ENCODE measurements around the gene TWNK.

Gene TWNK

GRCh38 chr10:101013365-101013825, 26.1 kb downstream of the TWNK start:
- DNase-seq, result no peak

- no peak for DNase-seq
Measured at GRCh38 chr10:101014230-101014884, 27.0 kb downstream of the TWNK start.

- no peak for DNase-seq
Measured at GRCh38 chr10:101014966-101015581, 27.7 kb downstream of the TWNK start.

- DNase-seq, result no peak
Measured at GRCh38 chr10:101015582-101015973, 28.2 kb downstream of the TWNK start.

GRCh38 chr10:101016814-101017213, 29.5 kb downstream of the TWNK start:
- DNase-seq, result no peak

GRCh38 chr10:101018118-101018599, 30.8 kb downstream of the TWNK start:
- no peak for DNase-seq

GRCh38 chr10:101018600-101019439, 31.5 kb downstream of the TWNK start:
- DNase-seq, result no peak

GRCh38 chr10:101019440-101019703, 32.0 kb downstream of the TWNK start:
- no peak for DNase-seq

GRCh38 chr10:101020427-101021075, 33.2 kb downstream of the TWNK start:
- DNase-seq, result no peak

GRCh38 chr10:101021239-101021638, 33.9 kb downstream of the TWNK start:
- no peak for DNase-seq

- no peak for DNase-seq
Measured at GRCh38 chr10:101021692-101022251, 34.4 kb downstream of the TWNK start.

GRCh38 chr10:101022967-101023705, 35.8 kb downstream of the TWNK start:
- no peak for DNase-seq

GRCh38 chr10:101027106-101027720, 39.9 kb downstream of the TWNK start:
- DNase-seq, result no peak

GRCh38 chr10:101028446-101029337, 41.3 kb downstream of the TWNK start:
- no peak for DNase-seq

- no peak for DNase-seq
Measured at GRCh38 chr10:101029520-101030295, 42.4 kb downstream of the TWNK start.

GRCh38 chr10:101030496-101031127, 43.3 kb downstream of the TWNK start:
- no peak for DNase-seq

GRCh38 chr10:101031128-101031795, 43.9 kb downstream of the TWNK start, which contains the start of the genes PDZD7 and SFXN3:
TSS of gene PDZD7 (minus strand) at chr10:101031129. CDS start at chr10:101030219, 910 bp downstream.
TSS of gene SFXN3 (plus strand) at chr10:101031234. CDS start at chr10:101034695, 3,461 bp downstream.
- no peak for DNase-seq

- no peak for DNase-seq
Measured at GRCh38 chr10:101031796-101032636, 44.7 kb downstream of the TWNK start.
